Keratinocyte (primary cell): Measurements from ENCODE around the gene ADRM1. TPM values are rescaled to one million over a fixed set of nuclear protein-coding genes. Genes with fewer than 3 reads are reported as not detected.

Source experiments
- DNase-seq: peaks from one replicate; pipeline ENCODE4 v3.0.0-alpha.2; 2011; ENCODE audit warnings: low read depth, missing footprints, low spot score
- FAIRE-seq: peaks from 2 replicates; lab custom pipeline; 2011; peaks lifted over from hg19 to GRCh38; lab: Jason Lieb, UNC
- H2AFZ ChIP-seq: 2 replicates; pipeline ENCODE4 v1.6.0; 2012; ENCODE audit warnings: low read length, control low read depth, inconsistent platforms; ENCODE audit not compliant: control insufficient read depth
- H3K27ac ChIP-seq: 2 replicates; pipeline ENCODE4 v1.5.1; 2011; ENCODE audit warnings: low read length; ENCODE audit not compliant: control insufficient read depth, insufficient read depth
- H3K27me3 ChIP-seq: 3 replicates; pipeline ENCODE4 v1.6.0; 2011; ENCODE audit warnings: low read length; ENCODE audit not compliant: control insufficient read depth, insufficient read depth; ENCODE audit errors: extremely low read depth
- H3K36me3 ChIP-seq, 2 experiments: 2 replicates in 1 of 2; 3 replicates in 1 of 2; pipeline ENCODE4 v1.5.1; 2011; ENCODE audit warnings: low read length in 2 of 2, mild to moderate bottlenecking in 1 of 2; ENCODE audit not compliant: control insufficient read depth in 2 of 2, insufficient read depth in 2 of 2; ENCODE audit errors: extremely low read depth in 1 of 2
- H3K4me1 ChIP-seq: 3 replicates; pipeline ENCODE4 v1.5.1; 2011; ENCODE audit warnings: low read length; ENCODE audit not compliant: control insufficient read depth, insufficient read depth; ENCODE audit errors: extremely low read depth
- H3K4me2 ChIP-seq: 3 replicates; pipeline ENCODE4 v1.6.0; 2011; ENCODE audit warnings: low read depth, low read length; ENCODE audit not compliant: control insufficient read depth, insufficient read depth; ENCODE audit errors: extremely low read depth
- H3K4me3 ChIP-seq, 3 experiments: fragments of 200-600 bp in 1 of 3; sonication (generic) in 1 of 3; 2 replicates in 2 of 3; 3 replicates in 1 of 3; pipeline ENCODE4 v1.5.1; 2011 to 2016; ENCODE audit warnings: low read length in 3 of 3, mild to moderate bottlenecking in 3 of 3, control low read depth in 2 of 3, inconsistent platforms in 1 of 3, low read depth in 1 of 3, mixed read lengths in 1 of 3, mixed run types in 1 of 3, moderate library complexity in 1 of 3; ENCODE audit not compliant: control insufficient read depth in 2 of 3, insufficient read depth in 2 of 3; ENCODE audit errors: extremely low read depth in 1 of 3
- H3K79me2 ChIP-seq: 2 replicates; pipeline ENCODE4 v1.6.0; 2012; ENCODE audit warnings: low read length; ENCODE audit not compliant: control insufficient read depth, insufficient read depth
- H3K9ac ChIP-seq: 3 replicates; pipeline ENCODE4 v1.6.0; 2011; ENCODE audit warnings: low read length; ENCODE audit not compliant: control insufficient read depth, insufficient read depth; ENCODE audit errors: extremely low read depth
- H3K9me1 ChIP-seq: 3 replicates; pipeline ENCODE4 v1.6.0; 2011; ENCODE audit warnings: low read length; ENCODE audit not compliant: control insufficient read depth, insufficient read depth; ENCODE audit errors: extremely low read depth
- H3K9me3 ChIP-seq: 2 replicates; pipeline ENCODE4 v1.5.1; 2012; ENCODE audit warnings: low read depth, low read length; ENCODE audit not compliant: control insufficient read depth
- H4K20me1 ChIP-seq: 3 replicates; pipeline ENCODE4 v1.6.0; 2011; ENCODE audit warnings: low read length; ENCODE audit not compliant: control insufficient read depth, insufficient read depth; ENCODE audit errors: extremely low read depth
- EZH2 ChIP-seq: IDR thresholded peaks from one replicate; pipeline ENCODE4 v1.6.1; 2012; ENCODE audit warnings: inconsistent platforms, mild to moderate bottlenecking, low read length, moderate library complexity
- dilution Hi-C: fragments of 300-500 bp; cut with MboI; formaldehyde crosslinking; loops from one replicate; pipeline ENCODE4 v1.7.0; 2020; ENCODE audit warnings: low sequenced_read_pairs; ENCODE audit not compliant: extremely low pct_ligation_motif_present
- polyA plus RNA-seq, 5 experiments: library from polyadenylated mRNA; depleted of rRNA in 3 of 5; stranded (reverse) in 3 of 5; stranded (forward) in 1 of 5; unstranded in 1 of 5; fragments of >200 nt; gene quantifications; 1 replicate in 1 of 5; 2 replicates in 3 of 5; 3 replicates in 1 of 5; pipeline versions ENCODE4 v1.2.1 to v1.2.3, GENCODE V29; 2011 to 2012; ENCODE audit warnings: missing spikeins in 2 of 5, low read depth in 1 of 5, low replicate concordance in 1 of 5
- TF ChIP-seq, protein P1 (sequence below), 3 experiments: IDR thresholded peaks in 1 of 3; conservative IDR thresholded peaks in 1 of 3; optimal IDR thresholded peaks in 1 of 3; 2 replicates in 2 of 3; 3 replicates in 1 of 3; pipeline versions ENCODE3 to v1.5.1; 2011; ENCODE audit warnings: low read length in 3 of 3, mild to moderate bottlenecking in 3 of 3, moderate library complexity in 2 of 3, control low read depth in 1 of 3, inconsistent platforms in 1 of 3; ENCODE audit not compliant: insufficient read depth in 2 of 3; ENCODE audit errors: extremely low read depth in 1 of 3

Gene ADRM1
- polyA plus RNA-seq, 1 donor (not counting 4 experiments of a cell fraction or from before 2014, with no cell fraction given): 91.4 TPM

DNA sequence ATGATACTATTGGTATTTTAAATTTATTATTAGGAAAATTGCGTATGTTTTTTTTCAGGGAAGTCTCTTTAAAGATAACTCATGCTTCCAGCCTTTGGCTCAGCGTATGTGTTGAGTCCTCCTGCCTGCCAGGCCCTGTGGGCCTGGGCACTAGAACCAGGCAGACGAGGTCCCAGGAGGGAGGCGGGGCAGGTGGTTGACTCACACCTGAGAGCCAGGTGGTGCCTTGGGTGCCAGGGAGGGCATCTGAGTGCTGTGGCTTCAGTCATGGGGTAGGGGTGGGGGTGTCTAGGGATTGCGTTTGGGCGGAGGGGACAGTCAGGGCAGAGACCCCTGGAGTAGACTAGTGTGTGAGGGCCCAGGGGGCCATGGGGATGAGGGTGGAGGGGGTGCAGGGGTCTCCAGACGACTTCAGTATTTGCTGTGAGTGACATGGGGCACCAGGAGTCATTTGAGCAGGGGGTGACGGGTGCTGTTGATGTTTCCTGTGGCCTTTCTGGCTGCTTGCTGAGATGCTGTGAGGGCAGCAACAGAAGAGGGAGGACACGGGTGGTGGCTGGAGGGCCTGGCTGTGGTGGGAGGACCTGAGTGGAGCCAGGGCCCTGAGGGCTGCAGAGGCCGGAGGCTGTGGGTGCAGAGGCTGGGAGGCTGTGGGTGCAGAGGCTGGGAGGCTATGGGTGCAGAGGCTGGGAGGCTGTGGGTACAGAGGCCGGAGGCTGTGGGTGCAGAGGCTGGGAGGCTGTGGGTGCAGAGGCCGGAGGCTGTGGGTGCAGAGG, 14.8 kb upstream of the ADRM1 start:
- H3K27ac ChIP-seq: no peak overlapping the region
- FAIRE-seq: no peak
- peaks cover 4% of the 10 kb centered on the region for H4K20me1 ChIP-seq
- H3K4me3 ChIP-seq: no peak overlapping the region
- DNase-seq: no peak
- no peak overlapping the region for H3K4me2 ChIP-seq
- no peak for TF ChIP-seq EZH2
- TF ChIP-seq, protein P1, sequence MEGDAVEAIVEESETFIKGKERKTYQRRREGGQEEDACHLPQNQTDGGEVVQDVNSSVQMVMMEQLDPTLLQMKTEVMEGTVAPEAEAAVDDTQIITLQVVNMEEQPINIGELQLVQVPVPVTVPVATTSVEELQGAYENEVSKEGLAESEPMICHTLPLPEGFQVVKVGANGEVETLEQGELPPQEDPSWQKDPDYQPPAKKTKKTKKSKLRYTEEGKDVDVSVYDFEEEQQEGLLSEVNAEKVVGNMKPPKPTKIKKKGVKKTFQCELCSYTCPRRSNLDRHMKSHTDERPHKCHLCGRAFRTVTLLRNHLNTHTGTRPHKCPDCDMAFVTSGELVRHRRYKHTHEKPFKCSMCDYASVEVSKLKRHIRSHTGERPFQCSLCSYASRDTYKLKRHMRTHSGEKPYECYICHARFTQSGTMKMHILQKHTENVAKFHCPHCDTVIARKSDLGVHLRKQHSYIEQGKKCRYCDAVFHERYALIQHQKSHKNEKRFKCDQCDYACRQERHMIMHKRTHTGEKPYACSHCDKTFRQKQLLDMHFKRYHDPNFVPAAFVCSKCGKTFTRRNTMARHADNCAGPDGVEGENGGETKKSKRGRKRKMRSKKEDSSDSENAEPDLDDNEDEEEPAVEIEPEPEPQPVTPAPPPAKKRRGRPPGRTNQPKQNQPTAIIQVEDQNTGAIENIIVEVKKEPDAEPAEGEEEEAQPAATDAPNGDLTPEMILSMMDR (optimal IDR thresholded peaks at IDR 0.05 in 1 of 3, IDR thresholded peaks at IDR 0.05 in 1 of 3, conservative IDR thresholded peaks at IDR 0.05 in 1 of 3; ENCODE audit: extremely low read depth in 1 of 3, insufficient read depth in 2 of 3, low read length in 3 of 3): no peak
- H3K36me3 ChIP-seq: peaks cover 21 to 24% of the 10 kb centered on the region in 2 experiments
- dilution Hi-C loops: no loop called here
- no peaks in the 10 kb centered on the region for H3K27me3 ChIP-seq
- H3K9me1 ChIP-seq: no peaks in the 10 kb centered on the region
- no peaks in the 10 kb centered on the region for H3K79me2 ChIP-seq
- H3K4me1 ChIP-seq: no peaks in the 10 kb centered on the region
- no peaks in the 10 kb centered on the region for H3K9me3 ChIP-seq
- H3K9ac ChIP-seq: no peak overlapping the region
- H2AFZ ChIP-seq: no peak overlapping the region

DNA sequence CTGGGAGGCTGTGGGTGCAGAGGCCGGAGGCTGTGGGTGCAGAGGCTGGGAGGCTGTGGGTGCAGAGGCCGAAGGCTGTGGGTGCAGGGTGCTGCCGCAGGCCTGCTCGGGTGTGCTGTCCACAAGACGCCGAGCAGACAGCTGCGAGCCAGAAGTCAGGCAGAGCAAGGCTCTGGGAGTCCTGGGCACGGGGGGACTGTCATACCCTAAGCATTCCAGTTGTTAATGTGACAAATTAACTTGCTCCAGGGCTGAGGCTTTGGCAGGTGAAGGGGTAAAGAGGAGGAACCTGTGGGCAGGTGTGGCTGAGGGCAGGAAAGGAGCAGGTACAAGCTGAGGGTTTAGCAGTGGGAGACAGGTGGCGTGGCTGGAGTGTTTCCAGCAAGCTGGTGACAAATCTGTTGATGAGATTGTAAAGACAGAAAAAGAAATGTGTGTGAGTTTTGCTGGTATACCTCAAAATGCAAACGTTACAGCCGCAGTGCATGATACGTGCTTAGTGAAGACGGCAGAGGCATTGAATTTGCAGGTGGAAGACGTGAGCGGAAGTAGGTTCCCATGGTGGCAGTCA, 14.2 kb upstream of the ADRM1 start:
- no peak overlapping the region for H3K27ac ChIP-seq
- no peak overlapping the region for H3K4me2 ChIP-seq
- no peaks in the 10 kb centered on the region for H3K9me3 ChIP-seq
- H3K9me1 ChIP-seq: no peaks in the 10 kb centered on the region
- dilution Hi-C loops: no loop called here
- no peaks in the 10 kb centered on the region for H3K27me3 ChIP-seq
- TF ChIP-seq, protein P1 (optimal IDR thresholded peaks at IDR 0.05 in 1 of 3, IDR thresholded peaks at IDR 0.05 in 1 of 3, conservative IDR thresholded peaks at IDR 0.05 in 1 of 3; ENCODE audit: extremely low read depth in 1 of 3, insufficient read depth in 2 of 3, low read length in 3 of 3): no peak
- no peak for TF ChIP-seq EZH2
- DNase-seq: no peak
- H2AFZ ChIP-seq: no peak overlapping the region
- H4K20me1 ChIP-seq: peaks cover 4% of the 10 kb centered on the region
- no peak overlapping the region for H3K4me3 ChIP-seq
- no peaks in the 10 kb centered on the region for H3K79me2 ChIP-seq
- H3K36me3 ChIP-seq: peaks cover 16 to 20% of the 10 kb centered on the region in 2 experiments
- H3K4me1 ChIP-seq: no peaks in the 10 kb centered on the region
- FAIRE-seq: no peak
- no peak overlapping the region for H3K9ac ChIP-seq
